GM12878 (cell line): ENCODE data around the gene TTC33. TPM values are rescaled to one million over a fixed set of nuclear protein-coding genes. Genes with fewer than 3 reads are reported as not detected.

Experiments
- ASH2L ChIP-seq: fragments of 300-600, 200-600 bp; sonication (generic); IDR thresholded peaks from 2 replicates; pipeline ENCODE4 v1.6.1; 2017; ENCODE audit warnings: low read depth, mild to moderate bottlenecking, borderline replicate concordance
- CBX5 ChIP-seq: sonication (generic); IDR thresholded peaks from 2 replicates; pipeline ENCODE4 v1.6.1; 2016; ENCODE audit warnings: low read depth, moderate library complexity, mild to moderate bottlenecking, inconsistent platforms
- ESRRA ChIP-seq: IDR thresholded peaks from 2 replicates; pipeline ENCODE4 v1.6.1; 2012; ENCODE audit warnings: mild to moderate bottlenecking, low read length, improper control_type of control experiment
- FOXK2 ChIP-seq: fragments of 450-650 bp; IDR thresholded peaks from 2 replicates; pipeline ENCODE4 v1.6.1; 2017; ENCODE audit warnings: mild to moderate bottlenecking, moderate library complexity
- IKZF1 ChIP-seq: fragments of 450-650 bp; conservative IDR thresholded peaks from 2 replicates; pipeline ENCODE4 v1.6.1; 2017; ENCODE audit warnings: antibody characterized with exemption, mild to moderate bottlenecking
- JUNB ChIP-seq: IDR thresholded peaks from 2 replicates; pipeline ENCODE4 v1.6.1; 2016; ENCODE audit warnings: antibody characterized with exemption, mild to moderate bottlenecking
- KAT2A ChIP-seq: conservative IDR thresholded peaks from 2 replicates; pipeline ENCODE4 v1.6.1; 2011; ENCODE audit warnings: low read depth, low read length; ENCODE audit not compliant: control insufficient read depth
- LARP7 ChIP-seq: fragments of 450-650 bp; IDR thresholded peaks from 2 replicates; pipeline ENCODE4 v1.6.1; 2017; ENCODE audit warnings: mild to moderate bottlenecking
- MTA2 ChIP-seq: fragments of 450-650 bp; IDR thresholded peaks from 2 replicates; pipeline ENCODE4 v1.6.1; 2016; ENCODE audit warnings: low read depth, mild to moderate bottlenecking, moderate library complexity
- NFXL1 ChIP-seq: fragments of 450-650 bp; IDR thresholded peaks from 2 replicates; pipeline ENCODE4 v1.6.1; 2017; ENCODE audit warnings: antibody characterized with exemption, mild to moderate bottlenecking, borderline replicate concordance
- NR2C1 ChIP-seq: fragments of 450-650 bp; IDR thresholded peaks from 2 replicates; pipeline ENCODE4 v1.6.1; 2017; ENCODE audit warnings: antibody characterized with exemption, mild to moderate bottlenecking, moderate library complexity
- NRF1 ChIP-seq: conservative IDR thresholded peaks from 2 replicates; pipeline ENCODE4 v1.6.1; 2011; ENCODE audit warnings: mild to moderate bottlenecking, low read depth, low read length, improper control_type of control experiment
- RBBP5 ChIP-seq: fragments of 200-600 bp; sonication (generic); conservative IDR thresholded peaks from 2 replicates; pipeline ENCODE4 v1.6.1; 2016
- RUNX3 ChIP-seq: IDR thresholded peaks from 2 replicates; pipeline ENCODE4 v1.6.1; 2012; ENCODE audit warnings: low read length, inconsistent platforms
- SMC3 ChIP-seq: IDR thresholded peaks from 2 replicates; pipeline ENCODE4 v1.6.1; 2011; ENCODE audit warnings: low read length, improper control_type of control experiment, borderline replicate concordance
- SPI1 ChIP-seq: IDR thresholded peaks from 2 replicates; pipeline ENCODE4 v1.6.1; 2011; ENCODE audit warnings: low read depth, mild to moderate bottlenecking, low read length, moderate library complexity, borderline replicate concordance; ENCODE audit not compliant: insufficient read depth
- SUZ12 ChIP-seq: fragments of 200-600 bp; sonication (generic); IDR thresholded peaks from one replicate; pipeline ENCODE4 v1.6.1; 2018; ENCODE audit warnings: antibody characterized with exemption, mild to moderate bottlenecking; ENCODE audit not compliant: unreplicated experiment
- TARDBP ChIP-seq: IDR thresholded peaks from 2 replicates; pipeline ENCODE4 v1.6.1; 2016; ENCODE audit warnings: borderline replicate concordance
- TCF12 ChIP-seq: IDR thresholded peaks from 2 replicates; pipeline ENCODE4 v1.6.1; 2011; ENCODE audit warnings: low read depth, mild to moderate bottlenecking, low read length
- YY1 ChIP-seq: IDR thresholded peaks from 2 replicates; pipeline ENCODE4 v1.6.1; 2011; ENCODE audit warnings: low read depth, mild to moderate bottlenecking, low read length
- ZNF384 ChIP-seq: IDR thresholded peaks from 2 replicates; pipeline ENCODE4 v1.6.1; 2012; ENCODE audit warnings: low read depth, mild to moderate bottlenecking, low read length, improper control_type of control experiment, borderline replicate concordance
- ZSCAN29 ChIP-seq: fragments of 450-650 bp; IDR thresholded peaks from 2 replicates; pipeline ENCODE4 v1.6.1; 2017; ENCODE audit warnings: mild to moderate bottlenecking, moderate library complexity
- polyA plus RNA-seq, 11 experiments: library from polyadenylated mRNA; depleted of rRNA in 4 of 11; unstranded in 6 of 11; stranded (reverse) in 5 of 11; fragments of >200 nt; fragmentation: Nextera tagmentation in 4 of 11; fragmentation: Illumina TruSeq in 1 of 11; extraction: Ambion mirVana in 4 of 11; extraction: Trizol in 1 of 11; gene quantifications; 1 replicate in 1 of 11; 2 replicates in 10 of 11; pipeline versions ENCODE4 v1.2.1 to v1.2.3, GENCODE V29; 2011 to 2016; ENCODE audit warnings: inconsistent platforms in 2 of 11, missing spikeins in 2 of 11, low read depth in 1 of 11
- total RNA-seq, 4 experiments: library from RNA; depleted of rRNA in 3 of 4; stranded (reverse); fragments of >200 nt in 3 of 4; fragmentation: Illumina TruSeq in 1 of 4; extraction: Trizol in 1 of 4; gene quantifications; 2 replicates each; pipeline versions ENCODE4 v1.2.1 to v1.2.3, GENCODE V29; 2013 to 2021
- TF ChIP-seq, protein P1 (sequence below): fragments of 450-650 bp; IDR thresholded peaks from 2 replicates; pipeline ENCODE4 v1.6.1; 2017; ENCODE audit warnings: antibody characterized with exemption, mild to moderate bottlenecking, moderate library complexity
- TF ChIP-seq, protein P2 (sequence below): IDR thresholded peaks from 2 replicates; pipeline ENCODE4 v1.6.1; 2012; ENCODE audit warnings: improper control_type of control experiment, low read depth, low read length; ENCODE audit not compliant: insufficient replicate concordance

TTC33 gene
- total and polyA plus RNA-seq, 10 of the 15 experiments (the other 5 are each of a cell fraction or from before 2014, with no cell fraction given) = 7.9 to 22.3 (median 14.6) TPM

DNA sequence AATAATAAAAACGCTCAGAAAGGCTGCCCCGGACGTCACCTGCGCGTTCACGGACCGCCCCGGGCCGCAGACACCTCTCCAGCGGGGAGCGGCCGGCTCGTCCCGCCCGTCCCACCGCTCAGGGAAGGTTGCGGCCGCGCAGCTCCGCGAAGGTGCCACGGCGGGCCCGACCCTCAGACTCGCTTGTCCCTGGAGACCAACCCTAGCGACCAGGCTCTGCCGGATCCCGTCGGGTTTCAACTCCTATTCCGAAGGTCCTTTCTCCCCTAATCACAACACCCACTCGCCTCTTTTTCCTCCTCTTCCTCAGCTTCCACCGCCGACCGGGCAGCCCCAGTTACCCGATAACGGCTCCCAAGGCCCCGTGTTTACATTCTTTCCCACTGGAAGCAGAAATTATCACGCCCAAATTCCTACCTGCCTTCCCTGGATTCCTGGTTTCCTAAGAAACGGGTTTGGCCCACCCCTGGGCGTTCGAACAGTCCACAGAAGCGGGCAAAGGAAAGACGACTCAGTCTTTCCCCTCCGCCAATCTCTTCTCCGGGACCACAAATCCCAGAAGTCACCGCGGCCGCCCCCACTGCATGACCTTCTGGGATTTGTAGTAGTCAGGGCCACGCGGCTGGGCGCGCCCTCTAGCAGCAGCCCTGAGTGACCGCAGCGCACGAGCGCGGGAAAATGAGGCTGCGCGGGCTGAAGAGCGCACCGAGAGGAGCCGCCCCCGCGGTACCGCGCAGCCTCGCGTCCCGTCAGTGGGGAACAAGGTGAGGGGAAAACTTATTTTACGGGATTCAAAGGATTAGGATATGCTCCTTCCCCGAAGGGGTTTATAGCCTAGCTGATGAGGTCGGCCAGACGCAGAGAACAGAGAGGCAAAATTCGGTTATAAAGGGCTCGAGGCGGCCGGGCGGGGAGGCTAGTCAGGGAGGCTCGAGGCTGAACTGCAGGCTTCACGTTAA is at the start of gene TTC33 (continued):
- TF ChIP-seq, protein P1, sequence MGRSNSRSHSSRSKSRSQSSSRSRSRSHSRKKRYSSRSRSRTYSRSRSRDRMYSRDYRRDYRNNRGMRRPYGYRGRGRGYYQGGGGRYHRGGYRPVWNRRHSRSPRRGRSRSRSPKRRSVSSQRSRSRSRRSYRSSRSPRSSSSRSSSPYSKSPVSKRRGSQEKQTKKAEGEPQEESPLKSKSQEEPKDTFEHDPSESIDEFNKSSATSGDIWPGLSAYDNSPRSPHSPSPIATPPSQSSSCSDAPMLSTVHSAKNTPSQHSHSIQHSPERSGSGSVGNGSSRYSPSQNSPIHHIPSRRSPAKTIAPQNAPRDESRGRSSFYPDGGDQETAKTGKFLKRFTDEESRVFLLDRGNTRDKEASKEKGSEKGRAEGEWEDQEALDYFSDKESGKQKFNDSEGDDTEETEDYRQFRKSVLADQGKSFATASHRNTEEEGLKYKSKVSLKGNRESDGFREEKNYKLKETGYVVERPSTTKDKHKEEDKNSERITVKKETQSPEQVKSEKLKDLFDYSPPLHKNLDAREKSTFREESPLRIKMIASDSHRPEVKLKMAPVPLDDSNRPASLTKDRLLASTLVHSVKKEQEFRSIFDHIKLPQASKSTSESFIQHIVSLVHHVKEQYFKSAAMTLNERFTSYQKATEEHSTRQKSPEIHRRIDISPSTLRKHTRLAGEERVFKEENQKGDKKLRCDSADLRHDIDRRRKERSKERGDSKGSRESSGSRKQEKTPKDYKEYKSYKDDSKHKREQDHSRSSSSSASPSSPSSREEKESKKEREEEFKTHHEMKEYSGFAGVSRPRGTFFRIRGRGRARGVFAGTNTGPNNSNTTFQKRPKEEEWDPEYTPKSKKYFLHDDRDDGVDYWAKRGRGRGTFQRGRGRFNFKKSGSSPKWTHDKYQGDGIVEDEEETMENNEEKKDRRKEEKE = no peak
- TF ChIP-seq ZSCAN29 (no peak), RUNX3 (peak; percentile 98), ZNF384 (no peak), IKZF1 (peak; percentile 99), TARDBP (peak; percentile 95), FOXK2 (peak; percentile 26; the same call in 1 of the 2 replicates), NRF1 (peak; percentile 24; the same call in 1 of the 2 replicates), SUZ12 (no peak), TCF12 (peak; percentile 53; the same call in 1 of the 2 replicates), NFXL1 (no peak), YY1 (peak; percentile 88), KAT2A (no peak), ESRRA (no peak; the same call in 1 of the 2 replicates), ASH2L (no peak), SMC3 (peak; percentile 34; the same call in 1 of the 2 replicates), SPI1 (no peak), CBX5 (peak; percentile 85), JUNB (no peak), MTA2 (peak; percentile 10; the same call in 1 of the 2 replicates), LARP7 (peak; percentile 11; the same call in 1 of the 2 replicates), RBBP5 (no peak), NR2C1 (peak; percentile 84)
- TF ChIP-seq, protein P2, sequence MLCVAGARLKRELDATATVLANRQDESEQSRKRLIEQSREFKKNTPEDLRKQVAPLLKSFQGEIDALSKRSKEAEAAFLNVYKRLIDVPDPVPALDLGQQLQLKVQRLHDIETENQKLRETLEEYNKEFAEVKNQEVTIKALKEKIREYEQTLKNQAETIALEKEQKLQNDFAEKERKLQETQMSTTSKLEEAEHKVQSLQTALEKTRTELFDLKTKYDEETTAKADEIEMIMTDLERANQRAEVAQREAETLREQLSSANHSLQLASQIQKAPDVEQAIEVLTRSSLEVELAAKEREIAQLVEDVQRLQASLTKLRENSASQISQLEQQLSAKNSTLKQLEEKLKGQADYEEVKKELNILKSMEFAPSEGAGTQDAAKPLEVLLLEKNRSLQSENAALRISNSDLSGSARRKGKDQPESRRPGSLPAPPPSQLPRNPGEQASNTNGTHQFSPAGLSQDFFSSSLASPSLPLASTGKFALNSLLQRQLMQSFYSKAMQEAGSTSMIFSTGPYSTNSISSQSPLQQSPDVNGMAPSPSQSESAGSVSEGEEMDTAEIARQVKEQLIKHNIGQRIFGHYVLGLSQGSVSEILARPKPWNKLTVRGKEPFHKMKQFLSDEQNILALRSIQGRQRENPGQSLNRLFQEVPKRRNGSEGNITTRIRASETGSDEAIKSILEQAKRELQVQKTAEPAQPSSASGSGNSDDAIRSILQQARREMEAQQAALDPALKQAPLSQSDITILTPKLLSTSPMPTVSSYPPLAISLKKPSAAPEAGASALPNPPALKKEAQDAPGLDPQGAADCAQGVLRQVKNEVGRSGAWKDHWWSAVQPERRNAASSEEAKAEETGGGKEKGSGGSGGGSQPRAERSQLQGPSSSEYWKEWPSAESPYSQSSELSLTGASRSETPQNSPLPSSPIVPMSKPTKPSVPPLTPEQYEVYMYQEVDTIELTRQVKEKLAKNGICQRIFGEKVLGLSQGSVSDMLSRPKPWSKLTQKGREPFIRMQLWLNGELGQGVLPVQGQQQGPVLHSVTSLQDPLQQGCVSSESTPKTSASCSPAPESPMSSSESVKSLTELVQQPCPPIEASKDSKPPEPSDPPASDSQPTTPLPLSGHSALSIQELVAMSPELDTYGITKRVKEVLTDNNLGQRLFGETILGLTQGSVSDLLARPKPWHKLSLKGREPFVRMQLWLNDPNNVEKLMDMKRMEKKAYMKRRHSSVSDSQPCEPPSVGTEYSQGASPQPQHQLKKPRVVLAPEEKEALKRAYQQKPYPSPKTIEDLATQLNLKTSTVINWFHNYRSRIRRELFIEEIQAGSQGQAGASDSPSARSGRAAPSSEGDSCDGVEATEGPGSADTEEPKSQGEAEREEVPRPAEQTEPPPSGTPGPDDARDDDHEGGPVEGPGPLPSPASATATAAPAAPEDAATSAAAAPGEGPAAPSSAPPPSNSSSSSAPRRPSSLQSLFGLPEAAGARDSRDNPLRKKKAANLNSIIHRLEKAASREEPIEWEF = no peak
